Gastrocnemius medialis (tissue), 4 donors: ENCODE measurements around the gene THSD7A.

ENCODE experiments used
- CTCF ChIP-seq, 5 experiments: fragments of 450-650 bp in 3 of 5; fragments of 200-600 bp in 2 of 5; sonication (generic) in 2 of 5; IDR thresholded peaks in 4 of 5; conservative IDR thresholded peaks in 1 of 5; 1 replicate in 4 of 5; 2 replicates in 1 of 5; pipeline ENCODE4 v1.5.1; 2016 to 2019; ENCODE audit warnings: antibody characterized with exemption in 5 of 5, mild to moderate bottlenecking in 3 of 5, moderate library complexity in 3 of 5
- POLR2A ChIP-seq, 2 donors: fragments of 450-650 bp; IDR thresholded peaks; one replicate each; pipeline ENCODE4 v1.6.1; 2017; ENCODE audit warnings: antibody characterized with exemption in 2 of 2, mild to moderate bottlenecking in 2 of 2, moderate library complexity in 2 of 2

- TF ChIP-seq CTCF (IDR thresholded peaks at IDR 0.05 in 4 of 5, conservative IDR thresholded peaks at IDR 0.05 in 1 of 5) (no peak), POLR2A (IDR thresholded peaks at IDR 0.05) (no peak)
Measured at GRCh38 chr7:11742496-11742895, 89.5 kb downstream of the THSD7A start.
